GM12864 (cell line): ENCODE measurements around the gene FSD2.
A peak's percentile ranks its signal among the peaks of the same experiment; 100 is the strongest.

ENCODE experiments used
- DNase-seq: peaks from one replicate; pipeline ENCODE4 v3.0.0-alpha.2; 2011; ENCODE audit warnings: low read depth
- H3K4me3 ChIP-seq: 2 replicates; pipeline ENCODE4 v1.5.1; 2011; ENCODE audit warnings: mild to moderate bottlenecking, low read depth, low read length, control low read depth
- CTCF ChIP-seq: IDR thresholded peaks from 2 replicates; pipeline ENCODE4 v1.5.1; 2011; ENCODE audit warnings: low read depth, mild to moderate bottlenecking, moderate library complexity, low read length, control low read depth, inconsistent platforms; ENCODE audit errors: missing control alignments

The FSD2 gene

DNA sequence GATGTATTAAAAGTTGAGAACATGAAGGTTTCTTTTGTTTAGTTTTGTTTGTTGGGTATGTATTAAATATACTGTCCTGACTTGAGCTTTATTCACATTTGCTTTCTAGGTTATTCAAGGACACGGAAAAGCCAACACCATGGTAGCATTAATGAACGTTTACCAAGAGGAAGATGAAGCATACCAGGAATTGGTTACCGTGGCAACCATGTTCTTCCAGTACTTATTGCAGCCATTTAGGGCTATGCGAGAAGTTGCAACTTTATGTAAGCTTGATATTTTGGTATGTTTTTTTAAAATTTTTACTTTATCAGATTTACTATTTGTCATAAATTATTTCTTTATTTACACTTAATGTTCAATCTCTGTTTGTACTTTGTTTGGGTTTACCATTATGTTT is 7.1 kb upstream of the FSD2 start:
- DNase-seq, result no peak
- H3K4me3 ChIP-seq, result no peak overlapping the region
- no peak for TF ChIP-seq CTCF

DNA sequence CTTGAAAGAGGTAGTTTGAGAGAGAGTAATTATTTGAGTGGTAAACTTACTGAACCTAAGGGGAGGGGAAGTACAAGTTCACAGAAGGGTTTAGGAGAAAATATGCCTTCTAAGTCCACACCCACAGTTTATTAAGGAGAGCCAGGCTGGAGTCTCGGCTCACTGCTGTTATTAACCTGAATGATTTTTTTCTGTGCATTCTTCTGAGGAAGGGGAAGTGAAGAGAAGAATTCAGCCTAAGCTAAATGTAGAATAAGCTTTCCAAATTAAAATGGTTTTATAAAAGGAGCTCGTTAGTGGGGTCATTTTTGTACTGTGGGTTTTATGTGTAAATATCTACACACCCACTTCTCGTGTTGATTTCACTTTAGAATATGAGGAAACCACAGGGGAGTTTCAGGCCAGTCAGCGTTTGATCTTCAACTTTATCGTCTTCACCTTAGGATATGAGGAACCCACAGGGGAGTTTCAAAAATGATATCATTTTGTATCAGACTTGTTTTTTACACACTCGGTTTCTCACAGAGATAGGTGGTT is 5.1 kb upstream of the FSD2 start:
- DNase-seq, result no peak
- peak overlapping the region; percentile 95 for H3K4me3 ChIP-seq
- TF ChIP-seq CTCF, result no peak

DNA sequence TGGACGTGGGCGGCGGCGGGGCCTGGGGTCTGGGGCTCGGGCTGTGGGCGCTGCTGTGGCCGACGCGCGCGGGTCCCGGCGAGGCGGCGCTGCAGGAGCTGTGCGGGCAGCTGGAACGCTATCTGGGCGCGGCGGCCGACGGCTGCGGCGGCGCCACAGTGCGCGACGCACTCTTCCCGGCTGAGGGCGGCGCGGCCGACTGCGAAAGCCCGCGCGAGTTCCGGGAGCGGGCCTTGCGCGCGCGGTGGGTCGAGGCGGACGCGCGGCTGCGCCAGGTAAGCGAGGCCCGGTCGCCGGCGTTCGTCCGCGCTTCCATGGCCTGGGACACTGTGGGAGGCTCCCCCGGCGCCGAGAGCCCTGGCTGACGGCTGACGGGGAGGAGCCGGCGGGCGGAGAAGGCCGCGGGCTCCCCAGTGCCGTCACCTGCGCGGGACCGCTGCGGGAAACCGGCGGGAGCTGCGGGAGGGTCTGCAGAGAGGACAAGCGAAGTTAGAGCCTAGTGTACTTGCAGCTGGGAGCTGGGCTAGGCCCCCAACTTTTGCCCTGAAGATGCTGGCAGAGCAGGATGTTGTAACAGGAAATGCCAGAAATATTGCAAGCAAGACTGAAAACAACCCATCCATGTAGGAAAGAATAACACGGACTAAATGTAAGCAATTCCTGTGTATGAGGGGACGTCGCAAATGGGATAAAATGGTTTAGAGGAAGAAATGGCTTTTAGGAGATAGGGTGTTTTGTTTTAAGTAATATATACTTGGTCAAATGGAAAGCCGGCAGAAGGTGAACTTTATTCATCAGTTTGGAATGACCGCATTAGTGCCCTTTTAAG is 4.4 kb upstream of the FSD2 start:
- TF ChIP-seq CTCF, result no peak
- peak overlapping the region; percentile 95 for H3K4me3 ChIP-seq
- DNase-seq, result no peak

DNA sequence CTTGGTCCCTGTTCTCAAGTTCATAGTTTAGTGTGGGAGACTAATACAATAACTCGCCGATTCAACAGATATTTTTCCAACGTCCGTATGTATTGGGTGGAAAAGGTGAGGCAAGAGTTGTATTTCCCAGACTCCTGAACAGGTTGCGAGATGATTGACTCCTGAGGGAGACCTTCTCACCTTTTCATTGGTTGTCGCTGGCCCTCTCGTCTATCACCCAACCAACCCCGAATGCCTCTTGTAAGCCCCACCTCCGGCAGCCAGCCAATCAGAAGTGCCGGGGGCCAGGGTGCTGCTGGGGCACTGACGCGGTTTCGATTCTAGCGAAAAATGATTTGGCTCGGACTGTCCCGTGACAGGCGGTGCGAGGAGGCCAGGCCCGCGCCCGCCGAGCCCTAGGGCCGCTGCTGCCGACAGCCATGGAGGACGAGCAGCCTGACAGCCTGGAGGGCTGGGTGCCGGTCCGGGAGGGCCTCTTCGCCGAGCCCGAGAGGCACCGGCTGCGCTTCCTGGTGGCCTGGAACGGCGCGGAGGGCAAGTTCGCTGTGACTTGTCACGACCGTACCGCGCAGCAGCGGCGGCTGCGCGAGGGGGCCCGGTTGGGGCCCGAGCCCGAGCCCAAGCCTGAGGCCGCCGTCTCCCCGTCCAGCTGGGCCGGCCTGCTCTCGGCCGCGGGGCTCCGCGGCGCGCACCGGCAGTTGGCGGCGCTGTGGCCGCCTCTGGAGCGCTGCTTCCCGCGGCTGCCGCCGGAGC is 3.6 kb upstream of the FSD2 start, which contains the start of gene WHAMM:
TSS of gene WHAMM (plus strand) at position 321 of the 753 bp plus-strand sequence. CDS start at position 420, 99 bp downstream.
- H3K4me3 ChIP-seq, result peak within 1 kb of the TSS; percentile 95
- DNase-seq, result peak; percentile 93
- TF ChIP-seq CTCF, result peak; percentile 24

- DNase-seq, result no peak
- H3K4me3 ChIP-seq, result peak overlapping the region; percentile 95; the same call in 1 of the 2 replicates
- TF ChIP-seq CTCF, result no peak
Measured at GRCh38 chr15:82808634-82809041, 2.8 kb upstream of the FSD2 start.

DNA sequence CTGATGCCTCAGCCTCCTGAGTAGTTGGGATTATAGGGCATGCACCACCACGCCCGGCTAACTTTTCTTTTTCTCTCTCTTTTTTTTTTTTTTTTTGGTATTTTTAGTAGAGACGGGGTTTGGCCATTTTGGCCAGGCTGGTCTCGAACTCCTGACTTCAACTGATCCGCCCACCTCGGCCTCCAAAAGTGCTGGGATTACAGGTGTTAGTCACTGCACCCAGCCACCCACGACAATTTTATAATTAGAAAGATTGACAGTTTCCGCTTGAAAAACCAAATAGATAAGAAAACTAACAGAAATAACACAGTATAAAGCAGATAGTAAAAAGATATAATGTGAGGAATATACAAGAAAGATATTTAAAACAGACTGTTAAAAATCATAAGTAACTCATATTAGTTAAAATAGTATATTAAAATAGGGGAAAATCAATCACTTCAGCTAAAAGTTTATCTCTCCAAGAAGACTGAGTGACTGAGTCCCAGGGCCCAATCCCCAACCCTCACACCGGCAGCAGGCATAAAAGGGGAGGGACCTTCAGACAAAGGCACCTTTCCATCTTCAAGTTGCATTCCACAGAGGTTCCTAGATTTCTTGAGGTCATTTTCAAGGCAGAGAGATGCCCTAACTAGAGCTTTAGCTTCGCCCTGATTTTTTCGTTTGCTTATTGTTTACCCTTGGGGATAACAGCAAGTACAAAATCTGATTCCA is 2.2 kb upstream of the FSD2 start:
- DNase-seq, result no peak
- peak overlapping the region; percentile 95; the same call in 1 of the 2 replicates for H3K4me3 ChIP-seq
- no peak for TF ChIP-seq CTCF
